ENCODE results near the gene ZNF296. TPM values are rescaled to one million over a fixed set of nuclear protein-coding genes. Genes with fewer than 3 reads are reported as not detected.

ZNF296 gene
- total RNA-seq, 2 experiments from 2014 or later, result 13.5 to 31.4 TPM

- ChIA-PET CTCF (ENCODE audit: unreplicated experiment) (no interaction called here), POLR2A (no interaction called here)
- DNase-seq (ENCODE audit: low spot score), result no peak
- H3K4me1 ChIP-seq (ENCODE audit: insufficient read depth, low read length, poor library complexity, severe bottlenecking), result peaks cover 29% of the 10 kb centered on the region
- no peaks in the 10 kb centered on the region for H3K9me3 ChIP-seq (ENCODE audit: low read length)
- no TSS peak for BruUV-seq (replicated peaks)
- no peak overlapping the region for H2AFZ ChIP-seq (ENCODE audit: low read length)
- intact Hi-C loops (cut with micrococcal nuclease; ENCODE audit: unreplicated experiment), result loop anchor here (5.0 kb wide), 1 partner anchor 87 kb away; the partner anchor contains the start of genes BLOC1S3 and TRAPPC6A
- no peak overlapping the region for H3K4me3 ChIP-seq (ENCODE audit: low read depth, low read length, poor library complexity, severe bottlenecking)
- no peak overlapping the region for H3K4me2 ChIP-seq (ENCODE audit: low read length)
- peaks cover 60% of the 10 kb centered on the region for H3K36me3 ChIP-seq (ENCODE audit: insufficient read depth, low read length)
- peaks cover 45% of the 10 kb centered on the region for H3K79me2 ChIP-seq (ENCODE audit: insufficient read depth, low read depth, low read length)
- H3K27ac ChIP-seq (ENCODE audit: low read depth, low read length, poor library complexity, severe bottlenecking), result no peak overlapping the region
- H3K9me2 ChIP-seq (ENCODE audit: insufficient read depth, low read length), result no peaks in the 10 kb centered on the region
- peaks cover 8% of the 10 kb centered on the region for H4K20me1 ChIP-seq (ENCODE audit: insufficient read depth, low read length)
- TF ChIP-seq CTCF (conservative IDR thresholded peaks at IDR 0.05; ENCODE audit: low read length) (no peak), EZH2phosphoT487 (IDR thresholded peaks at IDR 0.05; ENCODE audit: borderline replicate concordance, low read depth, low read length) (no peak)
Measured at GRCh38 chr19:45090606-45091005, 14.3 kb upstream of the ZNF296 start.

- TF ChIP-seq CTCF (conservative IDR thresholded peaks at IDR 0.05; ENCODE audit: low read length), result no peak
- no peak for TF ChIP-seq EZH2phosphoT487 (IDR thresholded peaks at IDR 0.05; ENCODE audit: borderline replicate concordance, low read depth, low read length)
- Histone ChIP-seq H3K4me3 (ENCODE audit: low read depth, low read length, poor library complexity, severe bottlenecking) (no peak overlapping the region), H3K4me2 (ENCODE audit: low read length) (no peak overlapping the region), H3K4me1 (ENCODE audit: insufficient read depth, low read length, poor library complexity, severe bottlenecking) (peaks cover 25% of the 10 kb centered on the region), H3K9me3 (ENCODE audit: low read length) (no peaks in the 10 kb centered on the region), H3K9me2 (ENCODE audit: insufficient read depth, low read length) (no peaks in the 10 kb centered on the region), H3K36me3 (ENCODE audit: insufficient read depth, low read length) (peaks cover 59% of the 10 kb centered on the region), H3K27ac (ENCODE audit: low read depth, low read length, poor library complexity, severe bottlenecking) (no peak overlapping the region), H3K79me2 (ENCODE audit: insufficient read depth, low read depth, low read length) (peaks cover 44% of the 10 kb centered on the region), H4K20me1 (ENCODE audit: insufficient read depth, low read length) (peaks cover 7% of the 10 kb centered on the region), H2AFZ (ENCODE audit: low read length) (no peak overlapping the region)
- ChIA-PET POLR2A (no interaction called here), CTCF (ENCODE audit: unreplicated experiment) (no interaction called here)
- no TSS peak for BruUV-seq (replicated peaks)
- DNase-seq (ENCODE audit: low spot score), result no peak
- intact Hi-C loops (cut with micrococcal nuclease; ENCODE audit: unreplicated experiment), result loop anchor here (5.0 kb wide), 1 partner anchor 87 kb away; the partner anchor contains the start of genes BLOC1S3 and TRAPPC6A
Measured at GRCh38 chr19:45090034-45090433, 13.8 kb upstream of the ZNF296 start.

- H2AFZ ChIP-seq (ENCODE audit: low read length), result no peak overlapping the region
- no peak overlapping the region for H3K27ac ChIP-seq (ENCODE audit: low read depth, low read length, poor library complexity, severe bottlenecking)
- H3K9me3 ChIP-seq (ENCODE audit: low read length), result no peaks in the 10 kb centered on the region
- peaks cover 38% of the 10 kb centered on the region for H3K79me2 ChIP-seq (ENCODE audit: insufficient read depth, low read depth, low read length)
- H4K20me1 ChIP-seq (ENCODE audit: insufficient read depth, low read length), result no peaks in the 10 kb centered on the region; the same call in 1 of the 2 replicates
- intact Hi-C loops (cut with micrococcal nuclease; ENCODE audit: unreplicated experiment), result no loop called here
- H3K4me1 ChIP-seq (ENCODE audit: insufficient read depth, low read length, poor library complexity, severe bottlenecking), result peaks cover 11% of the 10 kb centered on the region
- DNase-seq (ENCODE audit: low spot score), result no peak
- POLR2A ChIA-PET, result no interaction called here
- no peak overlapping the region for H3K4me2 ChIP-seq (ENCODE audit: low read length)
- no peak for TF ChIP-seq CTCF (conservative IDR thresholded peaks at IDR 0.05; ENCODE audit: low read length)
- no peak for TF ChIP-seq EZH2phosphoT487 (IDR thresholded peaks at IDR 0.05; ENCODE audit: borderline replicate concordance, low read depth, low read length)
- no TSS peak for BruUV-seq (replicated peaks)
- CTCF ChIA-PET (ENCODE audit: unreplicated experiment), result no interaction called here
- H3K36me3 ChIP-seq (ENCODE audit: insufficient read depth, low read length), result peaks cover 62% of the 10 kb centered on the region
- H3K9me2 ChIP-seq (ENCODE audit: insufficient read depth, low read length), result no peaks in the 10 kb centered on the region
- H3K4me3 ChIP-seq (ENCODE audit: low read depth, low read length, poor library complexity, severe bottlenecking), result no peak overlapping the region
Measured at GRCh38 chr19:45087531-45087930, 11.3 kb upstream of the ZNF296 start.

Measured in OCI-LY7 (cell line).